Inferior parietal cortex (tissue), 1 donor: Measurements from ENCODE around the gene EXOC2.
"Not testable (repeated sequence)": the region's sequence is repeated elsewhere in the genome, so short reads cannot be mapped to it uniquely, and the experiment has no call there.

ENCODE experiments used
- DNase-seq: peaks from one replicate; pipeline ENCODE4 v3.0.0-alpha.2; 2016; ENCODE audit errors: extremely low spot score

EXOC2 gene

DNA sequence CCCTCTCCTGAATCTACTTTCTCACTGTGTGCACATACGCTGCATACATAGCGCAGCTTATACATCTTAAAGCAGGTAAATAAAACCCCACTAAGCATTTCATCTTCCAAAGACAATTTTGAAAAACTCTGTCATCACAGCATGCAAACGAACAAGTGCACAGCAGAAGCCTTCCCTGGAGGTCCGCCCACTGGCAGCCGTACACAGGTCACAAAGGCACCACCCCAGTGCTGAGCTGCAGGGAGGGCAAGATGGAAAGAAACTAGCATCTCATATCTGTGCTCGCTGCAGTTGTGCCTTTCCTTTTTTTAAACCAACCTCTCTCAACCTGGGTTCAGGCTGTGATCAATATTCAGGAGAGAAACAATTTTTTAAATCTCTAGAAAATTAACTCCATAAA is 109.3 kb downstream of the EXOC2 start:
- no peak for DNase-seq

DNA sequence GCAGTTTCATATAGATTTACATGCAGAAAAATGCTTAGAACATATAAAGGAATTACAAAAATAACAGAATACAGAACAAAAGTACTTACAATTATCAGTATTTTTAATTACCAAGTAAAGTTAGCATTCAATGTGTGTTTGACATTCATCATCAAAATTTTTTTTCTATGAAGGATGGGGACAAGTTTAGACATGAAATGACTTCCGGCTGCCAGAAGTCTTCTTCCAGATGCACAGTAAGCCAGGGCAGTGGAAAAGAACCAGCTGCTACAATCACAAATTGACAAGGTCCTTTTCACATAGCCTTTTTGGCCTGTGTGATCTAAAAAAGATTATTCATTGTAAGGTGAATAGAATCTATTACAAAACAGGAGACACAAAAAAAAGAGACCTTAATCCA is 109.8 kb downstream of the EXOC2 start:
- DNase-seq: no peak

DNA sequence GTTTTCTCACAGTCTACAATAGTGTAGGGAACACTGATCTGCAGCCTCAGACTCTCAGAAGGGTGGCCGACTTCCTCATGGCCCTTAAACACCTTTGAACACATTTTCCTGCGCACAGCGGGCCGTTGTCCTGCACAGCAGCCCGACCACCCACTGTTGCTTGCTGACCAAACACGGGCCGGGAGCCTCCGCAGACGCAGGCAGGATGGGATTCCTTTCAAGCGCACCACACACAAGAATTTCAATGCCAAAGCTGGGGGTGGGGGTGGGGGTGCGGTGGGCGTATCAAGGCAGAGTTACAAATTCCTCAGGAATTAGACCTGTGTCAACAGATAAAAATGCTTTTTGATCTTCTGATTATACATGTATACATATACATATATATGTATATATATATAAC is 110.6 kb downstream of the EXOC2 start:
- no peak for DNase-seq

- no peak for DNase-seq
Observed at GRCh38 chr6:579339-579738, 113.6 kb downstream of the EXOC2 start.

DNA sequence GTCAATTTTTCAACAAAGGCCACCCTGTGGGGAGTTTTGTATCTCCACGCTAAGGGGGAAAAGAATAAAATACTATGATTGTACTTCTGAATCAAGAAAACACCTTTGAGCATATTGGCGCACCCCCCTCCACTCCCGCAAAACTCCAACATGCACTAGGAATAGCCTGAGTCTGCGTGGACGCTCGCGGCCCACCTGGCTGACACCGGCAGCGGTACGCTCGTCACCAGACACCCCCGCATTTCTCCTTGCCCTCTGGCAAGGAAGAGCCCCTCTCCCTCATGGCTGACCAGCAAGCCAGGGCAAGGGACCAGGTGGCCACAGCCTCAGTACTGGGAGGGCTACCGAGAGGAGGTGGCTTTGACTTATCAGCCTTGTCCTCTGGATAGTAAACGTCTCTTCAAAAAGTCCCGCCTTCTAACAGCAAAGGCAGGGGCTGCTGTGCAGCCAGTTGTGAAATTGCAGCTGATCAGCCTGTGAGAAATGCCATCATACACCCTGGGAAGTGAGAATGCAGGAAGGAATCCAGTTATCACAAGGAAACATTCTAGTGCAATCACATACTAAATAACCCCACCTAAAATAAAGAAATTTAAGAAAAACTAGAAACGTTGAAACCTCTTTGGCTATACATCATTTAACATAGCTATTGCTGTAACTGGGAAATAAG is 120.2 kb downstream of the EXOC2 start:
- DNase-seq: no peak

GRCh38 chr6:571892-572291 is 121.0 kb downstream of the EXOC2 start:
- DNase-seq: no peak

- no peak for DNase-seq
Observed at GRCh38 chr6:570825-571224, 122.1 kb downstream of the EXOC2 start.

GRCh38 chr6:568954-569523 is 123.9 kb downstream of the EXOC2 start:
- DNase-seq: no peak

GRCh38 chr6:568085-568484 is 124.9 kb downstream of the EXOC2 start:
- DNase-seq: no peak

DNA sequence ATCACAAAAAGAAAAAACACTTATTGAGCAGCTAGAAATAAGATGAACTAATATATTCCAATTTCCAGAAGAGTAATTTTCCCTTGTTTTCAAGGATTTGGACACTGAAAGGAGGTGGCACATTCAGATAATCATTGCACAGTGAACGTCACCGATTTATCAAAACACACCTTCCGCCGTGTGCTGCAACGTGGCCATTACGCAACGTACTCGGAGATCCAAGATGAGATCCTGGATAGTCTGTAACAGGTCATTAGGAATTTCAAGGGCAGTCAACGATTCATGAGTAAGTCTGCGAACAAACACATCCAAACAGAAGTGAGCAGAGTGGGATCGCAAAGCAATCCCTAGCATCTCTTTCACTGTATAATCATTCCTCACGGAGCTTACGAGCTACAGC is 129.1 kb downstream of the EXOC2 start:
- DNase-seq: no peak

- DNase-seq: no peak
Observed at GRCh38 chr6:562052-562676, 130.8 kb downstream of the EXOC2 start.

GRCh38 chr6:561335-561734 is 131.6 kb downstream of the EXOC2 start:
- not testable (repeated sequence) for DNase-seq

DNA sequence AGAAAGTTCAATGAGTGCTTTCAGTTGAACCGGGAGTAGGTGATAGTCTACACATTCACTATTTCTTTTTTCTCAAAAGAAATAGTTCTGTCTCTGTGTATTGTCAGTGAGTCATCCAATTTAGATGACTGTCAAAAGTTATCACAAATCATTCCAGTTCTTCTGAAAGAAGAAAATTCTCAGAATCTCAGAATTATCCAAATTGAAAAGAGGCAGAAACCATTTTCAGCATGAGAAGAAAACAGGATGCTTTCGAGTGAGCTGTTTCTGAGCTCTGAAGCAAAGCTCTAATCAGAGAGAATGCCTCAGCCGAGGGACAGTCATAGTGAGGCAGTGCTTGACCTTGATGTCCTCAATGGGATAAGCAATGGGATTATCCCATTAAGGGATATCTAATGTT is 134.0 kb downstream of the EXOC2 start:
- DNase-seq: no peak

- DNase-seq: no peak
Observed at GRCh38 chr6:558089-558488, 134.8 kb downstream of the EXOC2 start.

- DNase-seq: no peak
Observed at GRCh38 chr6:551829-552350, 141.0 kb downstream of the EXOC2 start.

- DNase-seq: no peak
Observed at GRCh38 chr6:551405-551804, 141.5 kb downstream of the EXOC2 start.

DNA sequence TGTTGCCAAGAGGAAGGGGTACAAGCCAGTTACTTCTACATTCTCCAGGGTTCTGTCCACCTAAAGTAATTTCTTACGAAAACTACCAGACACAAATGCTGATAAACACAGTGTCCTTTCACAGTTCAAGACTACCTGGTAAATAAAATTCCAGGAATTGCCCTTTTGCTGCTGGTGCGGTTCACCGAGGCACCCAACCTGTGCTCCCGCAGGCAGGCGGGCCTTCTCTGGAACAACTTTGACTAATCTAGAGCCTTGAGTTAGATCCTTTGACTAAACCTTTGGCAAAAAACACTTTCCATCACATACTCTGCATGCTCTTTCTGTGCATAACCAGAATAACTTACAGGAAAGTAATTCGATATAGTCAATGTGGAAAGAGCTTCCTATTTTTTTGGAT is 143.0 kb downstream of the EXOC2 start:
- DNase-seq: no peak

DNA sequence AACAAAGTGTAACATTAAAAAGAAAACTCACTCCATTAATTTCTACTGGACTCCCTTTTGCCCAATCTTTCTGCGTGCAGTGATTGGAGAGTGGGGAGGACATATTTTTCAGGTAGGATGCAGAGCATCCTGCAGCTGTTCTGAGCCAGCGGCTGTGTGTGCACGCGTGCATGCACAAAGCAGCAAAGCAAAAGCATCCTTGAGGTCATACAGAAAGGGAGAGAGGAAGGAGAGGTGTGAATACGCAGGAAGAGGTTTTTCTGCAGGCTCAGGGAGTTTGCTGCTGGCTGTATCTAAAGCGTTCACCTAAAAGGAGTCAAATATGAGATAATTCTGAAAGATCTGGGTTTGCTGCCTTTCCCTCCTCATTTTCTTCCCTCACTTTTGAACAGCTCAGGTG is 144.4 kb downstream of the EXOC2 start:
- no peak for DNase-seq

GRCh38 chr6:548091-548490 is 144.8 kb downstream of the EXOC2 start:
- no peak for DNase-seq

DNA sequence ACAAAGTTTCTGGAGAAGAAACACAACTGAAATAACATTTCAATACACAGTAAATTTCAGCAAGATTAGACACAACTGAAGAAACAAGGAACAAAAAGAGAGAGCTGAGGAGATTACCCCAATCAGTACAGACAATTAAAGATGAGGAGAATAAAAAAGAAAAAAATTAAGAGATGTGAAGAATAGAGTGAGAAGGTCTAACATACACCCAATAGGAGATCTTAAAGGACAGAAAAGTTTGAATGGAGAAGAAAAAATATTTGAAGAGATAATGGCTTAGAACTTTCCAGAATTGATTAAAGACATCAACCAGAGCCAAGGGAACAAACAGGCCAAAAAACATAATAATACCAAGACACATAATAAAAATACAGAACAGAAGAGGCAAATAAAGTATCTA is 152.4 kb downstream of the EXOC2 start:
- no peak for DNase-seq

DNA sequence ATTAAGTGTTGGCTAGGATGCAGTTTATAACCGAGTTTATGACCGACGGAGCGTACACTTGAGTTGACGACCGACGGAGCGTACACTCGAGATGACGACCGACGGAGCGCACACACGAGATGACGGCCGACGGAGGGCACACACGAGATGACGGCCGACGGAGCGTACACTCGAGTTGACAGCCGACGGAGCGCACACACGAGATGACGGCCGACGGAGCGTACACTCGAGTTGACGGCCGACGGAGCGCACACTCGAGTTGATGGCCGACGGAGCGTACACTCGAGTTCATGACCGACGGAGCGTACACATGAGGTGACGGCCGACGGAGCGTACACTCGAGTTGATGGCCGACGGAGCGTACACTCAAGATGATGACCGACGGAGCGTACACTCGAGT is 155.8 kb downstream of the EXOC2 start:
- DNase-seq: no peak

DNA sequence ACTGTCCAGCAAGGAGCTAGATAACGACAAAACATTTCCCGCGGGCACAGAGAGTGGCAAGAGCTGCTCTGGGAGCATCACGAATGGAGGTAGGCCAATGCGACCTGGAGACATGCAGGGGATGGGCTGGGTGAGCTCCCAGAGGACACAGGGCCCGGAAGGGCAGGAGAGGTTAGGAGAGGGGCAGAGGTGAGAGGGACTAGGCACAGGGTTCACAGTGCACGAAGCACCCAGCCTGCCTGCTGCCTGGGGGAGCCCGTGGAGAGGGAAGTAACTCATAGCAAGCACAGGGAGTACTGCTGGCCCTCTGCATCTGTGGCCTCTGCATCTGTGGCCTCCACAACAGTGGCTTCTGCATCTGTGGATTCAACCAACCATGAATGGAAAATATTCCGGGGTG is 162.5 kb downstream of the EXOC2 start:
- DNase-seq: no peak

GRCh38 chr6:528989-529388 is 163.9 kb downstream of the EXOC2 start:
- DNase-seq: no peak
